Osteocyte (in vitro differentiated cells): ENCODE data around the gene ACBD5. TPM values are rescaled to one million over a fixed set of nuclear protein-coding genes. Genes with fewer than 3 reads are reported as not detected.
"Not testable (repeated sequence)": the region's sequence is repeated elsewhere in the genome, so short reads cannot be mapped to it uniquely, and the experiment has no call there.

ENCODE experiments used
- DNase-seq: peaks from one replicate; pipeline ENCODE4 v3.0.0; 2021; ENCODE audit warnings: mixed read lengths; ENCODE audit not compliant: unreplicated experiment; ENCODE audit errors: extremely low spot score
- H3K27ac Mint-ChIP-seq: one replicate; pipeline ENCODE4 v1.8.0; 2021; ENCODE audit warnings: mild to moderate bottlenecking, mixed read lengths; ENCODE audit not compliant: unreplicated experiment
- H3K27me3 Mint-ChIP-seq: one replicate; pipeline ENCODE4 v1.8.0; 2021; ENCODE audit warnings: mixed read lengths; ENCODE audit not compliant: unreplicated experiment
- H3K36me3 Mint-ChIP-seq: one replicate; pipeline ENCODE4 v1.8.0; 2021; ENCODE audit warnings: mixed read lengths; ENCODE audit not compliant: unreplicated experiment
- H3K4me1 Mint-ChIP-seq: one replicate; pipeline ENCODE4 v1.8.0; 2021; ENCODE audit warnings: mixed read lengths; ENCODE audit not compliant: unreplicated experiment
- H3K4me3 Mint-ChIP-seq: one replicate; pipeline ENCODE4 v1.8.0; 2021; ENCODE audit warnings: mild to moderate bottlenecking, moderate library complexity, mixed read lengths; ENCODE audit not compliant: unreplicated experiment
- H3K9me3 Mint-ChIP-seq: one replicate; pipeline ENCODE4 v1.8.0; 2021; ENCODE audit warnings: mixed read lengths; ENCODE audit not compliant: unreplicated experiment
- total RNA-seq: library from RNA; stranded (reverse); gene quantifications from 2 replicates; pipeline ENCODE4 v1.2.1, GENCODE V29; 2021
- TF ChIP-seq, protein P1 (sequence below): fragments of 200-600 bp; sonication (generic); IDR thresholded peaks from 2 replicates; pipeline ENCODE4 v1.5.0; 2021; ENCODE audit warnings: antibody characterized with exemption, mild to moderate bottlenecking, moderate library complexity

ACBD5 gene
- total RNA-seq, 1 donor from 2014 or later, result 25.0 TPM

DNA sequence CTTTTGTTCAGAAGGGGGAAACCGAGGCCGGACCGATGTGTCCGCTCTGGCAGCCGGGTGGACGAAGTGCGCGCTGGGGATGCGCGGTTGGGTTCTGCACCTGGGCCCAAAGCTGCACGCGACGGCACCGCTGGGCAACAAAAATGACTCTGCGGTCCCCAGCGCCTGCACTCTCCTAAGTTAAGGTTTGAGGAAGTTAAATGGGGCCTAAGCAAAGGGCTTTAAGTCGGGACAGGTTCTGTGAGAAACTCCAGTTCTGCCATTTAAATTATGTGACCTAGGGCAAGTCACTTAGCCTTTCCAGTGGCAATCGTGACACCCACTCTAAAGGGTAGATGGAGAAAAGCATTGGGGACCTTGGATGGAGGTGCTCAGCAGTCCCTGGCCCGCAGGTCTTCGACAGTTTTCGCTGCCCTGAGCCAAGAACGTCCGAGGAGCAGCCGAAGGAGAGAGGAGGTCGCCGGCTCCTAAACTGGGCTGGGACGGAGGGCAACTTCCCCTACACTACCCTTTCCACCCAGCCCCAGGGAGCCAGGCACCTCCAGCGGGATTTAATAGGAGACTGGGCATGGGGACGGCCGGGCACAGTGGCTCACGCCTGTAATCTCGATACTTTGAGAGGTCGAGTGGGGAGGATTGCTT lies 534 bp upstream of the ACBD5 start:
- TF ChIP-seq, protein P1, sequence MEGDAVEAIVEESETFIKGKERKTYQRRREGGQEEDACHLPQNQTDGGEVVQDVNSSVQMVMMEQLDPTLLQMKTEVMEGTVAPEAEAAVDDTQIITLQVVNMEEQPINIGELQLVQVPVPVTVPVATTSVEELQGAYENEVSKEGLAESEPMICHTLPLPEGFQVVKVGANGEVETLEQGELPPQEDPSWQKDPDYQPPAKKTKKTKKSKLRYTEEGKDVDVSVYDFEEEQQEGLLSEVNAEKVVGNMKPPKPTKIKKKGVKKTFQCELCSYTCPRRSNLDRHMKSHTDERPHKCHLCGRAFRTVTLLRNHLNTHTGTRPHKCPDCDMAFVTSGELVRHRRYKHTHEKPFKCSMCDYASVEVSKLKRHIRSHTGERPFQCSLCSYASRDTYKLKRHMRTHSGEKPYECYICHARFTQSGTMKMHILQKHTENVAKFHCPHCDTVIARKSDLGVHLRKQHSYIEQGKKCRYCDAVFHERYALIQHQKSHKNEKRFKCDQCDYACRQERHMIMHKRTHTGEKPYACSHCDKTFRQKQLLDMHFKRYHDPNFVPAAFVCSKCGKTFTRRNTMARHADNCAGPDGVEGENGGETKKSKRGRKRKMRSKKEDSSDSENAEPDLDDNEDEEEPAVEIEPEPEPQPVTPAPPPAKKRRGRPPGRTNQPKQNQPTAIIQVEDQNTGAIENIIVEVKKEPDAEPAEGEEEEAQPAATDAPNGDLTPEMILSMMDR, result no peak
- no peak for DNase-seq
- H3K4me3 Mint-ChIP-seq, result peak overlapping the region; percentile 93
- no peaks in the 10 kb centered on the region for H3K27me3 Mint-ChIP-seq
- peaks cover 2% of the 10 kb centered on the region for H3K36me3 Mint-ChIP-seq
- H3K4me1 Mint-ChIP-seq, result peaks cover 28% of the 10 kb centered on the region
- H3K27ac Mint-ChIP-seq, result peak overlapping the region; percentile 98
- H3K9me3 Mint-ChIP-seq, result no peaks in the 10 kb centered on the region

- H3K4me3 Mint-ChIP-seq, DNase-seq, H3K27me3 Mint-ChIP-seq, H3K36me3 Mint-ChIP-seq, H3K9me3 Mint-ChIP-seq, H3K27ac Mint-ChIP-seq: not testable (repeated sequence)
- H3K4me1 Mint-ChIP-seq, result peaks cover 20% of the 10 kb centered on the region
These were observed 3.1 kb downstream of the ACBD5 start for GRCh38 chr10:27237531-27237930.

GRCh38 chr10:27236589-27237128 lies 3.9 kb downstream of the ACBD5 start:
- not testable (repeated sequence) for H3K36me3 Mint-ChIP-seq, H3K9me3 Mint-ChIP-seq, DNase-seq, H3K4me3 Mint-ChIP-seq, H3K27ac Mint-ChIP-seq, H3K27me3 Mint-ChIP-seq
- peaks cover 19% of the 10 kb centered on the region for H3K4me1 Mint-ChIP-seq

- H3K27me3 Mint-ChIP-seq, result no peaks in the 10 kb centered on the region
- TF ChIP-seq, protein P1, result no peak
- peaks cover 10% of the 10 kb centered on the region for H3K4me1 Mint-ChIP-seq
- no peak for DNase-seq
- no peak overlapping the region for H3K4me3 Mint-ChIP-seq
- H3K27ac Mint-ChIP-seq, result no peak overlapping the region
- H3K9me3 Mint-ChIP-seq, result no peaks in the 10 kb centered on the region
- H3K36me3 Mint-ChIP-seq, result peaks cover 10% of the 10 kb centered on the region
These were observed 4.9 kb downstream of the ACBD5 start for GRCh38 chr10:27235706-27236105.

- Mint-ChIP-seq H3K4me1 (no peaks in the 10 kb centered on the region), H3K27ac (no peak overlapping the region), H3K4me3 (no peak overlapping the region), H3K36me3 (peaks cover 12% of the 10 kb centered on the region), H3K27me3 (no peaks in the 10 kb centered on the region), H3K9me3 (no peaks in the 10 kb centered on the region)
- no peak for DNase-seq
- TF ChIP-seq, protein P1, result no peak
These were observed 10.6 kb downstream of the ACBD5 start for GRCh38 chr10:27230022-27230421.

DNA sequence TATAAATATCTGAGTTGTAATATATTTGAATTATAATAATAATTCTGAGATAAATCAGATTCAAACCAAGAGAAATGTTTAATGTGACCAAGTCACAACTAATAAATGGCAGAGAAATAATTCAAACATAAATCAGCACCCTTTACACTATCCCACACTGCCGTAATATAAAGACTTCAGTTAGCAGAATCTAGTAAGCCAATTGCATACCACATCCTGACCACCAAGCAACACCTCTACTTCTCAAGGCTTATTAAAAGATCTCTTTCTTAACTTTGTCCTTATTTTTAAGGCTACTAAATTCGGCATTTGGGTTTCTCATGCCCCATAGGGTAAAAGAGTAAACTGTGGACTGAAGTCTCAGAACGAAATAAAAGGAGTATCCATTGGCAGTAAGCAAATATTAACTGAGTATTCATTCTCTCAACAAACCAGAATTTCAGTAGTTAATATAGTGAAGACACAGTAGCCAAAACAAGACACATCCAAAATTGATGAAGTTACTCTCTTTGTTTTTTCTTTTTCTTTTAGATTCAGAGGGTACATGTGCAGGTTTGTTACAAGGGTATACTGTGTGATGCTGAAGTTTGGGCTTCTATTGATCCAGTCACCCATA lies 14.8 kb downstream of the ACBD5 start:
- H3K9me3 Mint-ChIP-seq, result no peaks in the 10 kb centered on the region

More for the DNA sequence above, 14.8 kb downstream of the ACBD5 start:
- no peak overlapping the region for H3K4me3 Mint-ChIP-seq
- no peaks in the 10 kb centered on the region for H3K4me1 Mint-ChIP-seq
- TF ChIP-seq, protein P1, result no peak
- no peak overlapping the region for H3K27ac Mint-ChIP-seq
- peaks cover 17% of the 10 kb centered on the region for H3K36me3 Mint-ChIP-seq
- no peak for DNase-seq
- H3K27me3 Mint-ChIP-seq, result no peaks in the 10 kb centered on the region
